DMS53 (cell line): ENCODE measurements around the gene TUB.

Experiments used
- DNase-seq: peaks from one replicate; lab custom pipeline; 2025; lab: John Stamatoyannopoulos, UW

TUB gene

DNA sequence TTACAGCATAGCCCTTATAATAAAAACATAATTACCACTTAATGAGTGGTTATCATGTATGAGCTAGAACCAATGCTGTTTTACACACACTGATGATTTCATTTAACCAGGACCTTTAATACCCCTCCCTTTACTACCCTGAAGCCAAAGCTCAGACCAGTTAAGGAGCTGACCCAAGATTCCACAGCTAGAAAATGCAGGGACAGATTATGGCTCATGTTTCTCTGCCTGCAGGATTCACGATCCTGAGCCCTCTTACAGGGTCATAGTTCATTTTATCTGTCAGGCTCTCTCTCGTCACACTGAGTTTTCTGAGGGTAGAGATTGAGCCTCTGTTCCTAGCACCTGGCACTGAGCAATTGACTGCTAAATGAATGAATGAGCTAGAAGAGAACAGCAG lies 27.4 kb downstream of the TUB start:
- no peak for DNase-seq

- no peak for DNase-seq
These were observed 28.7 kb downstream of the TUB start for GRCh38 chr11:8109675-8110074.

- DNase-seq: no peak
These were observed 29.4 kb downstream of the TUB start for GRCh38 chr11:8110396-8110795.

DNA sequence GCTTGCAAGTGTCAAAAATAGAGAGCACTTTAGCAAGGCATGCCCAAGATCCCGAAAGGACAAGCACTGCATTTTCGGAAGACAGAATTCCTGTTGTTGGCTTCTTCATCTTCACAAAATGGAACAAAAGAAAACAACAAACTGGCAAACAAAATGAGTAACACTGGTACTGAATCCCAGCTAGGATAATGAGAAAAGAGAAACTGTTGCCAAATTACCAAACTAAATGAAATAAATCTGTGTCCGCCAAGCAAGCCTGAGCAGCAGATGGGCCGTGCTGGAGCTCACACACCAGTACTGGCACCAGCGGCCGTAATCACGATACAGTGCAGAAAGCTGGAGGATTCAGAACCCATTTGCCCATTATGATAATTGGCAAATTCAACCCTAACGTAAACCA lies 30.6 kb downstream of the TUB start:
- no peak for DNase-seq

DNA sequence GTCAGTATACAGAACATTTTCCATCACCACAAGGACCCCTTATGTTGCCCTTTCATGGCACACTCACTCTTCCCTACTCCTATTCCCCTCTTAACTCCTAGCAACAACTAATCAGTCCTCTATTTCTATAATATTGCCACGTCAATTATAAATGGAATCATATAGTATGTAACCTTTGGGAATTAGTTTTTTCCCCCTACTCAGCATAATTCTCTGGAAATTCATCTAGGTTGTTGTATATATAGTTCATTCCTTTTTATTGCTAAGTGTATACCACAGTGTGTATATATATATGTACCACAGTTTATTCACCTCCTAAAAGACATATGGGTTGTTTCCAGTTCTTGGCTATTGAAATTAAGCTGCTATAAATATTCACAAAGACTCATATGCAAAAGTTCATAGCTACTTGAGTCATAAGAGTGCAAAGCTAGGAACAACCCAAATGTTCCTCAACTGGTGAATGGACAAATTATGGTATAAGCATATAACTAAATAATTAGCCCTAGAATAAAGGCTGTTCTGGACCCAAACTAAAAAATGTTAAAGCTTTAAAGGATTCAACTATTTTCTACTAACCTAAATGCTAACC lies 41.3 kb downstream of the TUB start:
- DNase-seq: no peak

DNA sequence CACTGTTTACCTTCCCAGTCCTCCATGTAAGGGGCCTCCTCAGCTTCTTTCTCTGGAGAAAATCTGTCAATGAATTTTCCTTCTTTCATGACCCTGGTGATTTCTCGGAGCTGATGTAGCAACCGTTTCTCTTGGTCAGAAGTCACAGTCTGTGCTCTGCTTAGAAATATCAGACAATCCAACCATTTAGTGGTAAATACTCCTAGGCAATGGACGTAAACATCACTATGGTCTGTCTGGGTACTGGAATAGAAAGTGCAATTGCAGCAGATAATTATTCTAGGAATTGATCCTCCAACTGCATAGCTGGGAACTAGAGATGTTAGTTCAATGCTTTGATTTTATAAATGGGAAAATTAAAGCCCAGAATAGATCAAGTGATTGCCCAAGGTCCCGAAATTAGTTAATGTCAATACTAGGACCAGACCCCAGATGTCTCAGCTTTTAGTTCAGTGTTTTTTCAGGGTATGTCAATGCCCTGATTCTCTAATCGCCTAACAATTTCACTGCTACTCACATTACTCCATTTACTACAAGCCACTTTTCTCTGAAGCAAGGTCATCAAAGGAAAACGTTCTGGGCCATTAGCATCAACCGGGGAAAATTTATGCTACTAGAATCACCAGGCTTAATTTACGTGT lies 45.8 kb downstream of the TUB start:
- DNase-seq: no peak

GRCh38 chr11:8127447-8127846 lies 46.4 kb downstream of the TUB start:
- DNase-seq: no peak

- no peak for DNase-seq
These were observed 57.5 kb downstream of the TUB start for GRCh38 chr11:8138526-8138925.

- no peak for DNase-seq
These were observed 68.7 kb downstream of the TUB start for GRCh38 chr11:8149726-8150125.
